NT2/D1 (cell line): ENCODE data around the gene MPST.

ENCODE experiments used
- SUZ12 ChIP-seq: IDR thresholded peaks from 2 replicates; pipeline ENCODE4 v1.6.1; 2011; ENCODE audit not compliant: insufficient read length, insufficient read depth; ENCODE audit errors: extremely low read depth
- YY1 ChIP-seq: IDR thresholded peaks from 2 replicates; pipeline ENCODE4 v1.6.1; 2011; ENCODE audit not compliant: insufficient read length, insufficient read depth
- ZNF274 ChIP-seq: IDR thresholded peaks from 2 replicates; pipeline ENCODE4 v1.6.1; 2011; ENCODE audit warnings: mild to moderate bottlenecking, low read depth, low read length

DNA sequence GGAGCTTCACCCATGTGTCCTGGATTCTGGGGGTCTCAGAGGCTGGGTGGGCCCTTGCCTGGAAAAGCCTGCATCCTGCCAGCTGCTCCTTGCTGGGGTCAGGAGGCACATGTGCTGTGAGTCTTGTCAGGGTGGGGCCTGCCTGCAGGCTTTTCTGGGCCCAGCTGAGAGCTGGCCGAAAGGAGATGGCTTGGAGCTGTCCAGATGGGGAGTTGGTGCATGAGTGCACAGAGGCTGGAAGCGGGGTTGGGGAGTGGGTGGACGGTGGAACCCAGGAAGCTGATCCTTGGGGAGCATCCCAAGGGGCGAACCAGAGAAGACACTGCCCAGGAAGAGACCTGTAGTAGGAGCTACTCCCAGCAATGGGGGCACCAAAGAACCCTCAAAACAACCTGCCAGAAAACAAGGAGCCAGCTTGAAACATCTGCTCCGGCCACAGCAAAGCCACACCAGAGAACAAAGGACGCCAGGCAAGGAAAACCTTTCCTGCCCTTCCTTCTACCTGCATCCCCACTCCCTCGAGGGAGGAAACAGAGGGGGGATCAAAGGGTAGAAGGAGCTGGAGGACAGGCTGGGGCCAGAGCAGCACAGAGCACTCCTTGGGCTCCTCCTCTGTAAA is 23.8 kb downstream of the MPST start:
- TF ChIP-seq YY1 (no peak), ZNF274 (no peak), SUZ12 (no peak)
